ENCODE results near the gene CALD1.

Gene CALD1

GRCh38 chr7:134910214-134910890 is 130.9 kb downstream of the CALD1 start:
- H3K4me3 ChIP-seq (replicated peaks; ENCODE audit: low read depth, low read length): no peak overlapping the region

GRCh38 chr7:134910968-134911367 is 131.5 kb downstream of the CALD1 start:
- no peak overlapping the region for H3K4me3 ChIP-seq (replicated peaks; ENCODE audit: low read depth, low read length)
- no peak for TF ChIP-seq CTCF (IDR thresholded peaks at IDR 0.05; ENCODE audit: low read length, missing control alignments)
- DNase-seq (ENCODE audit: low read depth): no peak

More at GRCh38 chr7:134910214-134910890, 130.9 kb downstream of the CALD1 start:
- no peak for TF ChIP-seq CTCF (IDR thresholded peaks at IDR 0.05; ENCODE audit: low read length, missing control alignments)
- no peak for DNase-seq (ENCODE audit: low read depth)

- no peak for TF ChIP-seq CTCF (IDR thresholded peaks at IDR 0.05; ENCODE audit: low read length, missing control alignments)
- no peak overlapping the region for H3K4me3 ChIP-seq (replicated peaks; ENCODE audit: low read depth, low read length)
- no peak for DNase-seq (ENCODE audit: low read depth)
These were observed 136.9 kb downstream of the CALD1 start for GRCh38 chr7:134916171-134916883.

GRCh38 chr7:134919240-134919641 is 139.8 kb downstream of the CALD1 start:
- no peak for DNase-seq (ENCODE audit: low read depth)
- no peak for TF ChIP-seq CTCF (IDR thresholded peaks at IDR 0.05; ENCODE audit: low read length, missing control alignments)
- no peak overlapping the region for H3K4me3 ChIP-seq (replicated peaks; ENCODE audit: low read depth, low read length)

GRCh38 chr7:134920026-134920753 is 140.8 kb downstream of the CALD1 start:
- DNase-seq (ENCODE audit: low read depth): peak; percentile 90
- H3K4me3 ChIP-seq (replicated peaks; ENCODE audit: low read depth, low read length): no peak overlapping the region
- no peak for TF ChIP-seq CTCF (IDR thresholded peaks at IDR 0.05; ENCODE audit: low read length, missing control alignments)

GRCh38 chr7:134922720-134923704 is 143.6 kb downstream of the CALD1 start:
- no peak for TF ChIP-seq CTCF (IDR thresholded peaks at IDR 0.05; ENCODE audit: low read length, missing control alignments)

More at GRCh38 chr7:134922720-134923704, 143.6 kb downstream of the CALD1 start:
- H3K4me3 ChIP-seq (replicated peaks; ENCODE audit: low read depth, low read length): no peak overlapping the region
- no peak for DNase-seq (ENCODE audit: low read depth)
